ENCODE measurements around the gene EP400.

EP400 gene, protein sequence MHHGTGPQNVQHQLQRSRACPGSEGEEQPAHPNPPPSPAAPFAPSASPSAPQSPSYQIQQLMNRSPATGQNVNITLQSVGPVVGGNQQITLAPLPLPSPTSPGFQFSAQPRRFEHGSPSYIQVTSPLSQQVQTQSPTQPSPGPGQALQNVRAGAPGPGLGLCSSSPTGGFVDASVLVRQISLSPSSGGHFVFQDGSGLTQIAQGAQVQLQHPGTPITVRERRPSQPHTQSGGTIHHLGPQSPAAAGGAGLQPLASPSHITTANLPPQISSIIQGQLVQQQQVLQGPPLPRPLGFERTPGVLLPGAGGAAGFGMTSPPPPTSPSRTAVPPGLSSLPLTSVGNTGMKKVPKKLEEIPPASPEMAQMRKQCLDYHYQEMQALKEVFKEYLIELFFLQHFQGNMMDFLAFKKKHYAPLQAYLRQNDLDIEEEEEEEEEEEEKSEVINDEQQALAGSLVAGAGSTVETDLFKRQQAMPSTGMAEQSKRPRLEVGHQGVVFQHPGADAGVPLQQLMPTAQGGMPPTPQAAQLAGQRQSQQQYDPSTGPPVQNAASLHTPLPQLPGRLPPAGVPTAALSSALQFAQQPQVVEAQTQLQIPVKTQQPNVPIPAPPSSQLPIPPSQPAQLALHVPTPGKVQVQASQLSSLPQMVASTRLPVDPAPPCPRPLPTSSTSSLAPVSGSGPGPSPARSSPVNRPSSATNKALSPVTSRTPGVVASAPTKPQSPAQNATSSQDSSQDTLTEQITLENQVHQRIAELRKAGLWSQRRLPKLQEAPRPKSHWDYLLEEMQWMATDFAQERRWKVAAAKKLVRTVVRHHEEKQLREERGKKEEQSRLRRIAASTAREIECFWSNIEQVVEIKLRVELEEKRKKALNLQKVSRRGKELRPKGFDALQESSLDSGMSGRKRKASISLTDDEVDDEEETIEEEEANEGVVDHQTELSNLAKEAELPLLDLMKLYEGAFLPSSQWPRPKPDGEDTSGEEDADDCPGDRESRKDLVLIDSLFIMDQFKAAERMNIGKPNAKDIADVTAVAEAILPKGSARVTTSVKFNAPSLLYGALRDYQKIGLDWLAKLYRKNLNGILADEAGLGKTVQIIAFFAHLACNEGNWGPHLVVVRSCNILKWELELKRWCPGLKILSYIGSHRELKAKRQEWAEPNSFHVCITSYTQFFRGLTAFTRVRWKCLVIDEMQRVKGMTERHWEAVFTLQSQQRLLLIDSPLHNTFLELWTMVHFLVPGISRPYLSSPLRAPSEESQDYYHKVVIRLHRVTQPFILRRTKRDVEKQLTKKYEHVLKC (N-terminal part only)

DNA sequence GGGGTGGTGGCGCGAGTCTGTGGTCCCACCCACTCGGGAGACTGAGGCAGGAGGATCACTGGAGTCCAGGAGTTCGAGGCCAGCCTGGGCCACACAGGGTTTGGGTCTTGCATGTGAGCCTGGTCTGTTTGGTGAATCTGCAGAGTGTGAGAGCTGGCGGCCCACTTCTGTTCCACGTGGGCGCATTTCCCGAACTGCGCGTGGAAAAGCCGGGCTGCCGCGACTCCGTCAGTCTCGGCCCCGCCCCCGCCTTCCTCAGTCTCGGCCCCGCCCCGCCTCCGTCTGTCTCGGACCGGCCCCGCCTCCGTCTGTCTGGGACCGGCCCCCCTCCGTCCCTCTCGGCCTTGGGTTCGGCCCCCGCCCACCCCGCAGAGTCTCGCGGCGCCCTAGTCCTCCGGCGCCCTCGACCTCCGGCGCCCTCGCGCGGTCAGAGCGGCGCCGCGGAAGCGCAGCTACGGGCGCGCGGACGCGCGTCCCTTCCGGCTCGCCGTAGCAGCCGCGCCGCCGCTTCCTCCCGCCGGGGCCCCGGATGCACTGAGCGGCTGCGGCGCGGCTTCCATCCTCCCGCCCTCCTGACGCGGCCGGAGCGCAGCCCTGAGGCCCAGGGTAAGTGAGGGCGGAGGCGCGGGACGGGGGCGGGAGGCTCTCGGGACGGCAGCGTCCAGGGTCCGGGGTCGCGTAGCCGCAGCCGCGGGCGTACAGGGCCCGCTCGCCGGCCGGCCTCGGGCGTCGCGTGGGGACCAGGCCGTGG is at the start of gene EP400:
Gene EP400 (plus strand): TSS at position 512 of the 751 bp plus-strand sequence. CDS start 10,678 bp downstream, outside the sequence.
- peak; percentile 93 for DNase-seq

- peak; percentile 33 for DNase-seq
These were observed 49.3 kb upstream of the EP400 start for GRCh38 chr12:131900397-131900796.

DNA sequence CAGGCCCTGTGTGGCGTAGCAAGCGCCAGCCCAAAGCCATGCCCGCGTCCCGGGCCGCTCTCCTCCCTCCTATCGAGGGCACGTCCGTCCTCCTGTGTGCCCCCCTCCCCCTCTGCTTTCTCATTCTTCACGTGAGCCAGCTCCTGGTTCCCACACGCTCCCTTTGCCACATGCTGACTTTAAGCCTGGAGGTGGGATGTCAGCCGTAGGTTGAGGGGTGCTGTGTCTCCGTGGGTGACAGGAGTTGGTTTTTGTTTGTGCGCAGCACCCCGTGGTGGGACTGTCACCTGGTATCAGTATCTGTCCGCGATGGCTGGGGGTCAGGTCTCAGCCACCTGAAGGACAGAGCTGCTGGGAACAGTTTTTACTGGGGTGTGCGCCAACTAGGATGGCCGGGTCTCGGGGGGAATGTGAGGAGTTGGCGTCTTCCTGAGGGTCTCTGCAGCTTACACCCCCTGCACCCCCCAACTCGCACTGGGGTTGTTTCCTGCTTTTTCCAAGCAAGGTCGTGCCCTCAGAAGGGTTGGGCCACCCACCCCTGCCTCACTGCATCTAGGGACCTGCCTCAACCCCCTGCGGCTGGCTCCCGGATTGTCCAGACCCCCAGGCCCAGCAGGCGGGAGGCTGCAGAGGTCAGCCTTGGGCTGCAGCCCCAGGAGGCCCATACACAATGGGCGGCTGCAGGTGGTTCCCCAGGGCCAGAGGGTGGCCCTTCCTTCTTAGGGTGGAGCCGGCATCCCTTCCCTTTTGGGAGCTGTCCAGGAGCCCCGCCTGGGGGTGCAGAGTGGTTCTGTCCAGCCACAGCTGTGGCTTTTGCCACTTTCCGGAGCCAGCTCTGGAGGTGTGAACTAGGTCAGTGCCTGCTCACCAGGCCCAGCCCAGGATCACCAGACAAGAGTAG is 48.1 kb upstream of the EP400 start:
- DNase-seq, result no peak

DNA sequence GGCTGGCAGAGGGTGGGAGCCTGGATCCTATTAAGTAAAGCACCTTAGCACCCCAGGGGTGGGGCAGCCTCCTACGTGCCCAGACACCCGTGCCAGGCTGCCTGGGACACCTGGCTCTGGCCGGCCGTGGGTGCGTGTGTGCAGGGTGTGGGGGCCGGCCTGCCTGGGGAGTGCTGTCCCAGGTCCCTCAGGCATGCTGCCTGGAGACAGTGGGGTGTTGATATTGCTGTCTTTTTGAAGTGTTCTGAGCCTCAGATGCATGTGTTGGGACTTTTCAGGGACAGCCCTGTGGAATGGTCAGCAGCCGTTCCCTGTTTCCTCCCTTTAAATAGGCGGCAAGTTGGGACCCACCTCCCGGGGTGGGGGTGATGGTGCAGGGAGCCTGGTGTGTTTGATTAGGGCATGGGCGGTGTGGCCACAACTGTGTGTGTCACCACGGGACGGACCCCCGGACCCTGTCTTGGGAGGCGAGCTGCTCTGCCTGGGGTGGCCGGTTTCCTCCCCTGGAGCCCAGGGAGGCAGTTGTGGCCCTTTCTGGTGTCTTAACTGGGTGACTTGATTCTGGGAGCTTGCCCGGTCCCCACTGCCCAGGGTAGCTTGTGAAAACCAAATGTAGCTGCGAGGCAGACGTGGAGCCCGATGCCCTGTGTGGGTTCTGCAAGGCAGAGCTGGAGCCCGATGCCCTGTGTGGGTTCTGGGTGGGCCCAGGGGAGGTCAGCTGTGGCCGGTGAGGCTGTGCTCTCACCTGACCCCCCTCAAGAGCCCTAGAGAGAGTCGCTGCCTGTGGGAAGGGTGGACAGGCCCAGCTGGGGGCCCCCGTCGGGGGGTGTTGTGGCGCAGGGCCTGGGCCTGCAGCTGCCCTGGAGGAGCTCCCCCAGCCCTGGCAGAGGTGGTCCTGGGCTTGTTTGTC is 47.2 kb upstream of the EP400 start:
- DNase-seq, result no peak

DNA sequence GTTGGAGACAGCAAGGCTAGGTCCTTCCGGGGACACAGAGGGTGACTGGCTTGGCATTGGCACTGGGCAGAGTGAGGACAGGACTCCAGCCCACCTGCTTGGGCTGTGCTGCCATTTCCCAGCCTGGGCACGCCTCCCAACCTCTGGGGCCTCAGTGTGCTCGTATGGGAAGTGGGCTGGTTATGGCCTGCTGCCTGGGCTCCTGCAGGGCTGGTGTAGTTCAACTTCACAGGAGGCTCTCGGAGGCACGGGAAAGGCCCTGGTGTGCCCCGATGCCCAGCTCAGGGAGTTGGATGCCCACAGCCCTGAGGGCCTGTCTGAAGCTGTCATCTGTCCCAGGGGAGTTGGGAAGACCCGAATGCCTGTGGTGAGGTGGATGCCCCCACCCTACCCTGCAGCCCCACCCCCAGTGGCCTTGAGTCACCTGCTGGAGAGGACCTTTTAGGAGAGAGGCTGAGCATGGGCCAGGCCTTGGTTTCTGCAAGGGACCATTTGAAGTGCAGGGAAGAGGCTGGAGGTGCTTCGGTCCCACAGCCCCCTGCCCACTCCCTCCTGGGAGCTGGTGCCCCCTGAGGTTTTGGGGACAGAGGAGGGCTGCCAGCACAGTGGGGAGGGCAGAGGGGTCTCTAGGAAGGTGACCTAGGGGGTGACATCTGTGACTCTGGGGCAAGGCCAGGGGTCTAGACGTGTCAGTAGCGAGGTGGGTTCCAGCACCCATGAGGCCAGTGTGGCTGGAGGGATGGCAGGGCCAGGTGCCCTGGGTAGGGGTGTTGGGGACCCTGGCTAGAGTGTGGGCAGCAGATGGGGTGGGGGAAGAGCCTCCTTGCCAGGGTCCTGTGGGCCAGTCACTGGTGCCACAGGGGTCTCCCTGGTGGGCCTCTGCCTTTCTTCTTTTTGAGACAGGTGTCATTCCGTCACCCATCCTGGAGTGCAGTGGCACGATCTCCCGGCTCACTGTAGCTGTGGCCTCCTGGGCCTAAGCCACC is 46.2 kb upstream of the EP400 start:
- no peak for DNase-seq

- DNase-seq, result no peak
These were observed 45.4 kb upstream of the EP400 start for GRCh38 chr12:131904346-131904745.

GRCh38 chr12:131905081-131905629 is 44.6 kb upstream of the EP400 start:
- DNase-seq, result no peak

GRCh38 chr12:131905630-131906091 is 44.1 kb upstream of the EP400 start:
- DNase-seq, result no peak

- no peak for DNase-seq
These were observed 42.2 kb upstream of the EP400 start for GRCh38 chr12:131907379-131908091.

GRCh38 chr12:131908092-131909080 is 41.4 kb upstream of the EP400 start:
- DNase-seq, result no peak

DNA sequence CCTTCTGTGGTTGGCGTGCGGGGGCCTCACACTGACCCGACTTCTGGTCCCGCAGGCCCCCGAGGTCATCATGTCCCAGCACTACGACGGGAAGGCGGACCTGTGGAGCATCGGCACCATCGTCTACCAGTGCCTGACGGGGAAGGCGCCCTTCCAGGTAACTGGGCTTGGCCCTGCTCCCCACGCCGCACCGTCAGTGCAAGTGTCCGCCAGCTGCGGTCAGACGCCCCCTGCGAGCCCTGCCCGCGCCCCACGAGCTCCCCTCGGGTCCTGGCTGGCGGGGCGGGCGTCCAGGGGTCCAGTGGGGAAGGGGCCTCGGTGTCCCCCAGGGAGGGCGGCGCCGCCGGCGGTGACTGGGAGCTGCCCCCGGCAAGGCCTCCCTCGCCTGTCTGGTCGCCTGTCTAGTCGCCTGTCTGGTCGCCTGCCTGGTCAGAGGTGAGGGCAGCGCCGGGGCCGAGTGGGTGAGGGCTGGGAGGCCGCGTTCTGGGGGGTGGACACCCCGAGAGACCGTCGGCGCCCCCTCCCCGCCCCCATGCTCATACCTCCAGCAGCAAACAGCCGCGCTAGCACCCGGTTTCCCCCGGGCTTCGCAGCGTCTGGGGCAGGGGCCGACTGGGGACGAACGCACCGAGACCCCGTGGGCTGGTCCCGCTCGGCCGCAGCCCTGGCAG is 40.5 kb upstream of the EP400 start:
- no peak for DNase-seq

DNA sequence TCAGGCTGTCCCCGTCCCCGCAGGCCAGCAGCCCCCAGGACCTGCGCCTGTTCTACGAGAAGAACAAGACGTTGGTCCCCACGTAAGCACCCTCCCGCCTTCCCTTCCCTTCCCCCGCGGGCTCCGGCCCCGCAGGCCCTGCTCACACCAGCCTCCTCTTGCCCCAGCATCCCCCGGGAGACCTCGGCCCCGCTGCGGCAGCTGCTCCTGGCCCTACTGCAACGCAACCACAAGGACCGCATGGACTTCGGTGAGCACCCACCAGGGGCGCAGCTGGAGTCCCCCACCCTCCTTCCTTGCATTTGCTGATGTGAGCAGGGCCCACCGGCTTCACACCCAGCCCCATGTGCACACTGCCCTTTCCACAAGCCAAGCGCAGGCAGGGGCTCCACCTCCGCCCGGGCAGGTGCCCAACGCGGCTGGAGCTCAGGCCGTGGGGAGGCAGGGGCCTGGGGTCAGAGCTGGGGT is 40.0 kb upstream of the EP400 start:
- DNase-seq, result no peak

GRCh38 chr12:131910302-131911027 is 39.3 kb upstream of the EP400 start:
- no peak for DNase-seq

DNA sequence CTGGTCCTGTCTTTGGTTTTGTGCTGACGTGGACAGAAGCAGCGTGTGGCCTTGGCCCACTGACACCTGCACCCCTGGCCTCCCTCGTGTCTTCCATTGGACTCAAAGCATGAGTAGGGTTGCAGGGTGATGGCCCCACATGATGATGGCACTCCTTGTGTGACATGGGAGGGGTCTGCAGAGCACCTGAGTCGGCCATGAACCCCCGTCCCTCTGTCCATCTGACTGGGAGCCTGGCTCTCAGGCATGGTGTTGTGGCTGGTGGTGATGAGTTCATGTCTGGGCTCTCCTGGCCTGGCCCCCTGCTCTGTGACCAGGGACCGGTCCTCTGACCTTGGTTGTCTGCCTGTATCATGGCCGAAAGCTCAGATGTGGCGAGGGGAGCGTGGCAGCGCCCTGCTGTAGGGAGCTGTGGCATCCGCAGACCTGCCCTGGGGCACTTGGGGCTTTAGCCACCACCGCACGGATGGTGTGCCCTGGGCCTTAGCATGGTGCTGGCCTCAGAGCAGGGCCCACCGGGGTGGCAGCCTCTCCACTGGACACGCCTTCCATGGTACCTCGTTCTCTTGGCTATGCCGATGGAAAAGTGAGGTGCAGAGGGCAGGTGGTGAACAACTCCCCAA is 38.6 kb upstream of the EP400 start:
- no peak for DNase-seq
